Amniotic epithelial cell (primary cell): ENCODE results near the gene ACBD6.
"Not testable (repeated sequence)": the region's sequence is repeated elsewhere in the genome, so short reads cannot be mapped to it uniquely, and the experiment has no call there.

Experiments used
- DNase-seq: peaks from one replicate; pipeline ENCODE4 v3.0.0-alpha.2; 2010; ENCODE audit warnings: low read depth

ACBD6 gene

GRCh38 chr1:180415985-180416633, 86.3 kb downstream of the ACBD6 start:
- peak; percentile 52 for DNase-seq

- DNase-seq = no peak
Observed at GRCh38 chr1:180415236-180415848, 87.0 kb downstream of the ACBD6 start.

- no peak for DNase-seq
Observed at GRCh38 chr1:180412583-180412982, 89.8 kb downstream of the ACBD6 start.

- DNase-seq = not testable (repeated sequence)
Observed at GRCh38 chr1:180408128-180408527, 94.2 kb downstream of the ACBD6 start.

- no peak for DNase-seq
Observed at GRCh38 chr1:180407051-180407450, 95.3 kb downstream of the ACBD6 start.

GRCh38 chr1:180402551-180402950, 99.8 kb downstream of the ACBD6 start:
- no peak for DNase-seq

- DNase-seq = no peak
Observed at GRCh38 chr1:180402001-180402400, 100.4 kb downstream of the ACBD6 start.

- peak; percentile 13 for DNase-seq
Observed at GRCh38 chr1:180397175-180397574, 105.2 kb downstream of the ACBD6 start.

GRCh38 chr1:180392427-180393145, 109.8 kb downstream of the ACBD6 start:
- no peak for DNase-seq

- no peak for DNase-seq
Observed at GRCh38 chr1:180392020-180392419, 110.4 kb downstream of the ACBD6 start.

GRCh38 chr1:180387413-180387812, 115.0 kb downstream of the ACBD6 start:
- no peak for DNase-seq

- no peak for DNase-seq
Observed at GRCh38 chr1:180386745-180387367, 115.5 kb downstream of the ACBD6 start.

- no peak for DNase-seq
Observed at GRCh38 chr1:180385144-180385543, 117.2 kb downstream of the ACBD6 start.

GRCh38 chr1:180384286-180385005, 117.9 kb downstream of the ACBD6 start:
- no peak for DNase-seq

GRCh38 chr1:180382326-180383115, 119.9 kb downstream of the ACBD6 start:
- DNase-seq = peak; percentile 8

- DNase-seq = no peak
Observed at GRCh38 chr1:180381184-180381580, 121.2 kb downstream of the ACBD6 start.

- DNase-seq = no peak
Observed at GRCh38 chr1:180380259-180381183, 121.9 kb downstream of the ACBD6 start.

- DNase-seq = no peak
Observed at GRCh38 chr1:180376800-180377199, 125.6 kb downstream of the ACBD6 start.

GRCh38 chr1:180376253-180376652, 126.1 kb downstream of the ACBD6 start:
- no peak for DNase-seq

- no peak for DNase-seq
Observed at GRCh38 chr1:180372728-180373127, 129.6 kb downstream of the ACBD6 start.
